ENCODE measurements around the gene ITPR2.

The ITPR2 gene

DNA sequence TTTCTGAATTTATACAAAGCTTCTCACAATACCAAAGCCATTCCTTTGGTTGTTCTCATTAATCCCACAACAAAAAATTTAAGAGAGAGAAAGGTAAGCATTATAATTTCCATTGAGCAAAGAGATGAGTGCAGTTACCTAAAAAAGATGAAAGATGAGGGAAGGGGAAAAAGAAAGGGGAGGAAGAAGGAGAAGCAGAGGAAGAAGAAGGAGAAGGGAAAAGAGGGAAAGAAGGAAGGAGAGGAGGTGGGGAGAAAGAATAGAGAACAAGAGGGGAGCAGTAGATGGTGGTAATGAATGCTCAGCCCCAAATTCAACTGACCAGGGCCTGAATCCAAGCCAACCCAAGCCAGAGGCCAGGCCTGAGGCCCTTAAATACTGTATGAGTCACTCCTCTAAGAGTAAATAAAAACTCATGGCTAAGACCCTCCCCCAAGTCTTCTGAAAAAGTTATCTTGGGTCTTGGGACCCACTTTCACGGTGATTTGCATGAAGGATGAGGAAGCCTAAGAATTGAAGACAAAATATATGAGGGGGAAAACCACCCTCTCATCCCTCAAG is 144.6 kb downstream of the ITPR2 start:
- Histone ChIP-seq H3K4me3 (no peak overlapping the region), H3K27ac (no peak overlapping the region), H3K27me3 (no peaks in the 10 kb centered on the region), H3K4me1 (no peaks in the 10 kb centered on the region), H3K9me3 (peaks cover 0 to 4% (median 0%) of the 10 kb centered on the region in 3 donors), H3K36me3 (peaks cover 18 to 26% (median 23%) of the 10 kb centered on the region in 3 donors)
- TF ChIP-seq, protein P1, sequence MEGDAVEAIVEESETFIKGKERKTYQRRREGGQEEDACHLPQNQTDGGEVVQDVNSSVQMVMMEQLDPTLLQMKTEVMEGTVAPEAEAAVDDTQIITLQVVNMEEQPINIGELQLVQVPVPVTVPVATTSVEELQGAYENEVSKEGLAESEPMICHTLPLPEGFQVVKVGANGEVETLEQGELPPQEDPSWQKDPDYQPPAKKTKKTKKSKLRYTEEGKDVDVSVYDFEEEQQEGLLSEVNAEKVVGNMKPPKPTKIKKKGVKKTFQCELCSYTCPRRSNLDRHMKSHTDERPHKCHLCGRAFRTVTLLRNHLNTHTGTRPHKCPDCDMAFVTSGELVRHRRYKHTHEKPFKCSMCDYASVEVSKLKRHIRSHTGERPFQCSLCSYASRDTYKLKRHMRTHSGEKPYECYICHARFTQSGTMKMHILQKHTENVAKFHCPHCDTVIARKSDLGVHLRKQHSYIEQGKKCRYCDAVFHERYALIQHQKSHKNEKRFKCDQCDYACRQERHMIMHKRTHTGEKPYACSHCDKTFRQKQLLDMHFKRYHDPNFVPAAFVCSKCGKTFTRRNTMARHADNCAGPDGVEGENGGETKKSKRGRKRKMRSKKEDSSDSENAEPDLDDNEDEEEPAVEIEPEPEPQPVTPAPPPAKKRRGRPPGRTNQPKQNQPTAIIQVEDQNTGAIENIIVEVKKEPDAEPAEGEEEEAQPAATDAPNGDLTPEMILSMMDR (IDR thresholded peaks at IDR 0.05): no peak
- intact Hi-C loops (cut with DNase I; ENCODE audit: low total_unique reads): no loop called here
- DNase-seq: no peak

GRCh38 chr12:26686408-26686807 is 146.6 kb downstream of the ITPR2 start:
- peaks cover 0 to 7% (median 0%) of the 10 kb centered on the region in 3 donors for H3K9me3 ChIP-seq
- H3K4me3 ChIP-seq: no peak overlapping the region
- no peak overlapping the region for H3K27ac ChIP-seq
- peaks cover 22 to 44% (median 29%) of the 10 kb centered on the region in 3 donors for H3K36me3 ChIP-seq
- TF ChIP-seq, protein P1 (IDR thresholded peaks at IDR 0.05): no peak
- intact Hi-C loops (cut with DNase I; ENCODE audit: low total_unique reads): no loop called here
- no peaks in the 10 kb centered on the region for H3K4me1 ChIP-seq
- DNase-seq: no peak
- H3K27me3 ChIP-seq: no peaks in the 10 kb centered on the region

DNA sequence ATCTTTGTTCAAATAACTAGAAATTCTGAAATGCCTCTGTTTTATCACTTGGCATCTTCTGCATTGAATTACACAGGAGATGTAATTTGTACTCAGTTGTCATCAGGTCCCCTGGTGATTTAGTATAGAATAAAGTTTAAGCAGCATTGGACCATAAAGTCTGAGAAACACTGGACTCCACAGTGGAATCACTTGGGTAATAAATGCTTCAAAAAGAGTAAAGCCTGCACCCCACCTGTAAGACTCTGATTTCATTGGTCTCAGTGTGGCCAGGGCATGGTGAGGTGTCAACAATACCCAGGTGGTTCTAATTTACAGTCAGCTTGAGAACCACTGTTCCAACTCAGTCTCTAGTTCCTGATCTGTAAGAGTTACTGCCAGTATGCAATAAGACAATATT is 148.9 kb downstream of the ITPR2 start:
- Histone ChIP-seq H3K27me3 (no peaks in the 10 kb centered on the region), H3K36me3 (peaks cover 22 to 44% (median 29%) of the 10 kb centered on the region in 3 donors), H3K4me3 (no peak overlapping the region), H3K27ac (no peak overlapping the region), H3K9me3 (peaks cover 0 to 7% (median 0%) of the 10 kb centered on the region in 3 donors), H3K4me1 (no peaks in the 10 kb centered on the region)
- no peak for DNase-seq
- TF ChIP-seq, protein P1 (IDR thresholded peaks at IDR 0.05): no peak
- intact Hi-C loops (cut with DNase I; ENCODE audit: low total_unique reads): no loop called here

- no peak for DNase-seq
- intact Hi-C loops (cut with DNase I; ENCODE audit: low total_unique reads): no loop called here
- TF ChIP-seq, protein P1 (IDR thresholded peaks at IDR 0.05): no peak
- H3K4me3 ChIP-seq: no peak overlapping the region
- H3K4me1 ChIP-seq: no peaks in the 10 kb centered on the region
- no peaks in the 10 kb centered on the region for H3K27me3 ChIP-seq
- peaks cover 0 to 7% (median 0%) of the 10 kb centered on the region in 3 donors for H3K9me3 ChIP-seq
- peaks cover 22 to 44% (median 29%) of the 10 kb centered on the region in 3 donors for H3K36me3 ChIP-seq
- H3K27ac ChIP-seq: no peak overlapping the region
Observed at GRCh38 chr12:26683443-26683842, 149.6 kb downstream of the ITPR2 start.

GRCh38 chr12:26680727-26681455 is 152.1 kb downstream of the ITPR2 start:
- intact Hi-C loops (cut with DNase I; ENCODE audit: low total_unique reads): no loop called here
- H3K4me1 ChIP-seq: no peaks in the 10 kb centered on the region
- peaks cover 22 to 43% (median 33%) of the 10 kb centered on the region in 3 donors for H3K36me3 ChIP-seq
- no peak overlapping the region for H3K4me3 ChIP-seq
- H3K9me3 ChIP-seq: peaks cover 0 to 7% (median 0%) of the 10 kb centered on the region in 3 donors
- no peaks in the 10 kb centered on the region for H3K27me3 ChIP-seq
- H3K27ac ChIP-seq: no peak overlapping the region
- DNase-seq: no peak
- TF ChIP-seq, protein P1 (IDR thresholded peaks at IDR 0.05): no peak

All from tibial artery (tissue), 4 donors.